GM23338 (cell line): Measurements from ENCODE around the gene KRT25. TPM values are rescaled to one million over a fixed set of nuclear protein-coding genes. Genes with fewer than 3 reads are reported as not detected.
A peak's percentile ranks its signal among the peaks of the same experiment; 100 is the strongest.

Experiments
- ATAC-seq: fragments of 200-7000 bp; cut with Tn5 transposase; 3 replicates; pipeline ENCODE4 v1.9.1; 2020
- DNase-seq: peaks from one replicate; pipeline ENCODE4 v3.0.0-alpha.2; 2015; ENCODE audit warnings: low spot score
- H2AFZ ChIP-seq: fragments of 200-600 bp; sonication (generic); 2 replicates; pipeline ENCODE4 v1.8.0; 2016; ENCODE audit warnings: antibody characterized with exemption, mild to moderate bottlenecking, moderate library complexity
- H3F3A ChIP-seq: fragments of 200-600 bp; sonication (generic); replicated peaks from 2 replicates; pipeline ENCODE4 v1.8.0; 2017; ENCODE audit warnings: antibody characterized with exemption, mixed run types, low read depth
- H3K27ac ChIP-seq: fragments of 200-600 bp; sonication (generic); 2 replicates; pipeline ENCODE4 v1.6.1; 2016; ENCODE audit warnings: low read depth
- H3K27me3 ChIP-seq: fragments of 200-600 bp; sonication (generic); 2 replicates; pipeline ENCODE4 v1.8.0; 2016; ENCODE audit warnings: mild to moderate bottlenecking, mixed run types, moderate library complexity; ENCODE audit not compliant: insufficient read depth
- H3K36me3 ChIP-seq: fragments of 200-600 bp; sonication (generic); 2 replicates; pipeline ENCODE4 v1.8.0; 2016; ENCODE audit warnings: mild to moderate bottlenecking; ENCODE audit not compliant: insufficient read depth
- H3K4me1 ChIP-seq: fragments of 200-600 bp; sonication (generic); 2 replicates; pipeline ENCODE4 v1.8.0; 2016; ENCODE audit warnings: mild to moderate bottlenecking, moderate library complexity; ENCODE audit not compliant: insufficient read depth
- H3K4me2 ChIP-seq: fragments of 200-600 bp; sonication (generic); 2 replicates; pipeline ENCODE4 v1.7.1; 2017; ENCODE audit warnings: mixed run types
- H3K4me3 ChIP-seq: fragments of 200-600 bp; sonication (generic); 2 replicates; pipeline ENCODE4 v1.6.1; 2016; ENCODE audit warnings: mixed run types
- H3K79me2 ChIP-seq: fragments of 200-600 bp; sonication (generic); replicated peaks from 2 replicates; pipeline ENCODE4 v1.8.0; 2017; ENCODE audit warnings: mild to moderate bottlenecking; ENCODE audit not compliant: insufficient read depth
- H3K9me2 ChIP-seq: fragments of 200-600 bp; sonication (generic); 2 replicates; pipeline ENCODE4 v1.8.0; 2017; ENCODE audit not compliant: insufficient read depth
- H4K20me1 ChIP-seq: fragments of 200-600 bp; sonication (generic); replicated peaks from 2 replicates; pipeline ENCODE4 v1.8.0; 2017; ENCODE audit warnings: mild to moderate bottlenecking; ENCODE audit not compliant: insufficient read depth
- H3K27ac Mint-ChIP-seq: 2 replicates; pipeline ENCODE4 v1.8.0; 2020; ENCODE audit warnings: inconsistent platforms, mild to moderate bottlenecking, moderate library complexity, mixed read lengths
- H3K27me3 Mint-ChIP-seq: 3 replicates; pipeline ENCODE4 v1.8.0; 2022; ENCODE audit warnings: low read depth, mild to moderate bottlenecking, moderate library complexity, mixed read lengths, inconsistent platforms; ENCODE audit not compliant: insufficient read depth, poor library complexity
- H3K36me3 Mint-ChIP-seq: 3 replicates; pipeline ENCODE4 v1.8.0; 2021; ENCODE audit warnings: low read depth, mild to moderate bottlenecking, inconsistent platforms, moderate library complexity, mixed read lengths
- H3K4me1 Mint-ChIP-seq: 3 replicates; pipeline ENCODE4 v1.8.0; 2020; ENCODE audit warnings: mild to moderate bottlenecking, inconsistent platforms, mixed read lengths
- H3K4me3 Mint-ChIP-seq: 3 replicates; pipeline ENCODE4 v1.8.0; 2021; ENCODE audit warnings: moderate library complexity, mild to moderate bottlenecking, inconsistent platforms, mixed read lengths
- H3K9me3 Mint-ChIP-seq: 3 replicates; pipeline ENCODE4 v1.8.0; 2020; ENCODE audit warnings: moderate library complexity, mild to moderate bottlenecking, inconsistent platforms, mixed read lengths
- CTCF ChIP-seq, 2 experiments: fragments of 200-600 bp in 1 of 2; sonication (generic) in 1 of 2; conservative IDR thresholded peaks; 2 replicates each; pipeline versions ENCODE4 v1.5.1 to v1.6.1; 2016 to 2017; ENCODE audit warnings: antibody characterized with exemption in 2 of 2, low read depth in 2 of 2, mild to moderate bottlenecking in 2 of 2, moderate library complexity in 1 of 2
- ETS1 ChIP-seq: IDR thresholded peaks from 2 replicates; pipeline ENCODE4 v1.6.1; 2016; ENCODE audit warnings: antibody characterized with exemption
- EZH2 ChIP-seq: fragments of 200-600 bp; sonication (generic); IDR thresholded peaks from one replicate; pipeline ENCODE4 v1.8.0; 2017; ENCODE audit warnings: antibody characterized with exemption, mild to moderate bottlenecking, low read depth; ENCODE audit not compliant: unreplicated experiment
- EZH2phosphoT487 ChIP-seq: fragments of 200-600 bp; sonication (generic); IDR thresholded peaks from one replicate; pipeline ENCODE4 v1.8.1; 2018; ENCODE audit warnings: antibody characterized with exemption; ENCODE audit not compliant: unreplicated experiment
- JUNB ChIP-seq: IDR thresholded peaks from one replicate; pipeline ENCODE4 v1.6.1; 2016; ENCODE audit warnings: antibody characterized with exemption; ENCODE audit not compliant: unreplicated experiment
- NANOG ChIP-seq: IDR thresholded peaks from 2 replicates; pipeline ENCODE4 v1.6.1; 2016; ENCODE audit warnings: antibody characterized with exemption, borderline replicate concordance
- POLR2AphosphoS5 ChIP-seq: IDR thresholded peaks from 2 replicates; pipeline ENCODE4 v1.6.1; 2016; ENCODE audit warnings: antibody characterized with exemption, low read depth
- REST ChIP-seq: IDR thresholded peaks from one replicate; pipeline ENCODE4 v1.6.1; 2018; ENCODE audit warnings: antibody characterized with exemption; ENCODE audit not compliant: unreplicated experiment
- STAT1 ChIP-seq: IDR thresholded peaks from one replicate; pipeline ENCODE4 v1.6.1; 2016; ENCODE audit warnings: antibody characterized with exemption; ENCODE audit not compliant: unreplicated experiment
- ZNF114 ChIP-seq: fragments of 250-450 bp; sonication (Bioruptor Pico); IDR thresholded peaks from 2 replicates; pipeline ENCODE4 v1.5.0; 2020; ENCODE audit warnings: mild to moderate bottlenecking, moderate library complexity
- ZNF331 ChIP-seq: fragments of 250-450 bp; sonication (Bioruptor Pico); IDR thresholded peaks from 2 replicates; pipeline ENCODE4 v1.5.0; 2020; ENCODE audit warnings: low read depth, mild to moderate bottlenecking, moderate library complexity
- polyA plus RNA-seq: library from polyadenylated mRNA; unstranded; fragments of >200 nt; fragmentation: Nextera tagmentation; extraction: Ambion mirVana; gene quantifications from 2 replicates; pipeline ENCODE4 v1.2.1, GENCODE V29; 2016
- total RNA-seq: library from RNA; depleted of rRNA; stranded (reverse); fragments of >200 nt; shearing (Covaris generic); gene quantifications from 2 replicates; pipeline ENCODE4 v1.2.3, GENCODE V29; 2014

Gene KRT25
- total and polyA plus RNA-seq, 2 experiments from 2014 or later: not detected

GRCh38 chr17:40772101-40772500, 17.0 kb upstream of the KRT25 start, which contains the start of gene KRT26 (continued):
- TF ChIP-seq POLR2AphosphoS5 (no peak), ZNF331 (CRISPR knock-in tag) (no peak), NANOG (no peak), EZH2 (no peak), JUNB (no peak), REST (no peak), ZNF114 (CRISPR knock-in tag) (no peak), STAT1 (no peak), ETS1 (no peak), EZH2phosphoT487 (no peak)

- no peak for ATAC-seq
- Histone ChIP-seq H3K4me1 (no peaks in the 10 kb centered on the region), H3F3A (no peaks in the 10 kb centered on the region), H3K27me3 (no peaks in the 10 kb centered on the region), H4K20me1 (no peaks in the 10 kb centered on the region), H3K4me3 (no peak overlapping the region), H3K79me2 (no peaks in the 10 kb centered on the region), H3K4me2 (no peak overlapping the region), H3K36me3 (no peaks in the 10 kb centered on the region), H2AFZ (0 out of 2 replicates have a peak overlapping the region, but pooled peaks have one; percentile 29), H3K27ac (no peak overlapping the region), H3K9me2 (no peaks in the 10 kb centered on the region)
- H3K27ac Mint-ChIP-seq: 0 out of 2 replicates have a peak overlapping the region, but pooled peaks have one; percentile 35
- no peaks in the 10 kb centered on the region for H3K4me1 Mint-ChIP-seq
- no peaks in the 10 kb centered on the region for H3K36me3 Mint-ChIP-seq
- H3K4me3 Mint-ChIP-seq: no peak overlapping the region
- no peaks in the 10 kb centered on the region for H3K27me3 Mint-ChIP-seq
- H3K9me3 Mint-ChIP-seq: peaks cover 31% of the 10 kb centered on the region
- no peak for DNase-seq
- TF ChIP-seq REST (no peak), CTCF (conservative IDR thresholded peaks at IDR 0.05; ENCODE audit: low read depth in 2 of 2) (no peak), NANOG (no peak), JUNB (no peak)
These were observed 10.5 kb upstream of the KRT25 start for GRCh38 chr17:40765657-40766056.
